G401 (cell line): ENCODE data around the gene AOAH. TPM values are rescaled to one million over a fixed set of nuclear protein-coding genes. Genes with fewer than 3 reads are reported as not detected.
"Not testable (repeated sequence)": the region's sequence is repeated elsewhere in the genome, so short reads cannot be mapped to it uniquely, and the experiment has no call there.

Source experiments
- DNase-seq: peaks from one replicate; pipeline ENCODE4 v3.0.0-alpha.2; 2015; ENCODE audit warnings: low spot score
- in situ Hi-C: cut with HindIII; loops from 2 replicates; pipeline ENCODE4 v1.10.0; 2016; ENCODE audit warnings: low sequenced_read_pairs, mixed read lengths
- total RNA-seq: library from RNA; depleted of rRNA; stranded (reverse); fragments of >200 nt; shearing (Covaris generic); gene quantifications from 2 replicates; pipeline ENCODE4 v1.2.3, GENCODE V29; 2014

Gene AOAH
- total RNA-seq, 1 experiment from 2014 or later, result 5.2 TPM

DNA sequence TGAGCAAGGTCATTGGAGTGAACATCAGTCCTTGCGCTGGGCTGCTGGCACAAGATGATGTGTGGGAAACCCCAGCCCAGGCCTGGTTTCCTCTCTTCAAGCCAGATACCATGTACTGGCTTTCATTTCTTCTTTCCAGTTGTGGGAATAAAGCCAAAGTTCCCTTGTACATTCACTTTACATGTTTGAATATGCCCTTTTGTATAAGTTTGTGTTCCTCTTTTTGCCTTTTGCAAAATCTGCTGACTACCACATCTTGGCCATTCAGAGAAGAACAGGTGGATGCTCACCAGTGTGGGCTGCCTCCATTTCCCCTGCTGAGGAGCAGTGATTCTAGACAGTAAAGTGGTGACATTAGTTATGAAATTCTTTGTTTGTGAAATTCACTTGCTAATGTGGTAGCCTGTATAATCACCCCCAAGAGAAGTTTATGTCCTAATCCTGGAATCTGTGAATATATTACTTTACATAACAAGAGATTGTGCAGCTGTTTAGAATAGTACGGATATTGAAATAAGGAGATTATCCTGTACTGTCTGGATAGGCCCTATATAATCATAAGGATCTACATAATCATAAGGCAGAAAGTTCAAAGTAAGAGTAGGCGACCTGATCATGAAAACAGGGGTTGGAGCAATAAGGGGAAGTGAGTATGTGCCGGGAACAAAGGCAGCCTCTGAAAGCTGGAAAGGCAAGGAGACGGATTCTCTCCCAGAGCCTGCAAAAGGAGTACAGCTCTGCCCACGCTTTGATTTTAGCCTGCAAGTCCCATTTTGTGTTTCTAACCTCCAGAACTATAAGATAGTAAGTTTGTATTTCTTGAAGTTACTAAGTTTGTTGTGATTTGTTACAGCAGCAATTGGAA is 18.8 kb upstream of the AOAH start:
- in situ Hi-C loops, result no loop called here
- no peak for DNase-seq

DNA sequence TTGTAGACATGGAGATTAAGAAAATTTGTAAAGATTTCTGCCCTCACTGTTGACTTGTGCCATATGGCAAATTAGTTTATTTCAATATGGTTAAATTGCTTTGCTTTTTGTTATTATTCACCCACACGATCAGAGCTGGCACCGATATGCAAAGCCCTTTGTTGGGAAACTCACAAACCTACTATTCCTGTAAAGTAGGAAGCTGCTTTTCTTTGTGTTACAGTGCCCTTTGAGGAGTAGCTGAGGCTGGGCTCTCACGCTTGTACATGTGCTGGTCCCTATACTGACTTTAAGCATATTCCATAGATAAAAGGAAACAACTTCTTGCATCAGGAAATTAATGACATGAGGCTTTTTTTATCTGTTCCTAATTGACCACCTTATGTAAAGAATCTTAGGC is 17.6 kb upstream of the AOAH start:
- DNase-seq, result no peak
- in situ Hi-C loops, result no loop called here

DNA sequence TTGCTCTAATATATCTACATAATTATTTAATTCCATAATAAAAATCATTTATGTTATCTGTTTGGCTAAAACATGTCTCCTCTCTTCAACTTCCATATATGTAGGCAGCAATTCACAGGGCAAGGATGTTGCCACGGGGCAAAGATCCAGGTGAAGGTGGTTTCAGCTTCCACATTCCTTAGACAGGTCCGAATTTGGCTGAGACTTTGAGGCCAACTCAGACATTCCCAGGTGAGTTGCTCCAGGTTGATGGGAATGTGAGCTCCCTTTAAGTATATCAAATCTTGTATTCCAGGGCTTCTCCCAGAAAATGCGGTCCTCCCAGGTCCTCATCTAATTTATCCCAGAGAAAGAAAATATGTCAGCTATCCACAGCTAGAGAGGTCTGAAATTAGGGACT is 15.1 kb upstream of the AOAH start:
- in situ Hi-C loops, result no loop called here
- DNase-seq, result no peak

DNA sequence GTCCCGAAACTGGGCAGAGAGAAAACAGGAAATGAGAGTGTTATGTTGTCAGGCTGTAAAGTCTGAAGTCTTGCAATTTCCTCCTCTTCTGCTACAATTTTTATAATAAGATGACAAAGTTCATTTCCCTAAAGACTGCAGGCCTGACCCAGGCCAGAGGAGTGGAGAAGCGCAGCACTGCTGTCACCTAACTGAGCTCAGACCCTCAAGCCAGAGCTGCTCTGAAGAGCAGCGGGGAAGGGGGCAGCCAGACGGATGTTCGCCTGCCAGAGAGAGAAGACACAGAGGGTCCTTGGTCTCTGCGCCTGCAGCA is 12.6 kb upstream of the AOAH start:
- in situ Hi-C loops, result no loop called here
- no peak for DNase-seq

DNA sequence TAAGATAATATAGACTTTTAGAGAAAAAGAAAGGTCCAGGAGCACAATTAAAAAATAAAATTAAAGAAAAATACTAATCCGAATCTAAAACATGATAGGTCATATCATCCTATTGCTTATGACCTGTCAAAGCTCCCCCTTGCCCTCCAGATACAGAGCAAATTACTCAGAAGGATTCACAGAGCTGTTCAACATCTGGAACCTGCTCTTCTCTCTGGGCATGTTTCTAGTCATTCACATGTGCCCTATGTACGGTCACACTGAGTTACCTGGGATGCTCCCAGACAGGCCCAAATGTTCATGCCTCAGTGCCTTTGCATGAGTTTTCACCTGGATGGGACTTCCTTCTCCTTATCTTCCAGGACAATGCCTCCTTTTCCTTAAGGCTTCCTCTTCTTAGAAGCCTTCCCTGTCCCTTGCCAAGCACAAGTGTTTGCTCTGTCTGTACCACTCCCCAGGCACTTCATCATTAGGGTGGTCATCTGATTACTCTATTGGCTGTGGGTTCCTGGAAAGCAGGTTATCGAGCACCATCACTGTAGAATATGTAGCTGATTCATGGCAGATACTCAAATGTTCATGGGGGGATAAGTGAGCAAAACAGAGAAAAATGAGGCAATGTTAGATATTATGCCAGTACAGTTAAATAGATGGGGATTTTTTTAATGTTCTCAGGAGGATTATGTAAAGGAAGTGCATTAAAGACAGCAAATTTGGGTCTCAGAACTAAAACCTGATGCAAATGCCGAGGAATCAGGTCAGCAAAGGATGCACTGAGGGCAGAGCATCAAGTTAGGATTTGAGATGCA is 12.0 kb upstream of the AOAH start:
- DNase-seq, result no peak
- in situ Hi-C loops, result no loop called here

DNA sequence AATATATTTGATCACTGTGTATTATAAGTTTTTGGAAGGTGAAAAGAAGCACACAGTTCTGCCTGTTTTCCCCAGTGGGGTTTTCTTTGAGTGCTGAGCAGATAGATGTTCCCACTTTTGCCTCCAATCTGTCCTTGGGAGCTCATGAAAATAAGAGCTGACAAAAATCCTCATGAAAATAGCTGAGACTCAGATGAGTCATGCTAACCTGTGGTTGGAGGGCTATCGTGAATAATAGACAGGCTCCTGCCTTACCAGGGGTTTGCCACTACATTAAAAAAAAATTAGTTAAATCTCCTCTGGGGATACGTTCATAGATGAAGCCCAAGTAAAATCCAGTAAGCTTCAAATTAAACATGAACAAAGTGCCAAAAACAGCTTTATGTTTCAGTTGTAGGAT is 10.9 kb upstream of the AOAH start:
- DNase-seq, result no peak
- in situ Hi-C loops, result no loop called here

DNA sequence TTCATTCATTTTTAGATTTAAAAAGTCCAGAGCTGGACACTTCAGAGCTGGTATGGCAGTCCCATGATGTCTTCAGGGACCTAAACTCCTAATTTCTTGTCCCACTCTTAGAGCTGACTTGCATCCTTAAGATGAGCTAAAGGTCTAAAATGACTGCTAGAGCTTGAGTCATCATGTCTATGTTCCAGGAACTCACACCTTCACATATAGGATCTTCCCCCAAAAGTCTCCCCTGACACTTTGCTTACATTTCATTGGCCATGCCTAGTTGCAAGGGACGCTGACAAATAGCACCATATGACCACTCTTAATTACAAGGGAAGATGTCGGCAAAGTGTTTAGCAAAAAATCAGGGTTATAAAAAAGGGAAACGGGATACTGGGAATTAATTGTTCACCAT is 10.4 kb upstream of the AOAH start:
- no peak for DNase-seq
- in situ Hi-C loops, result no loop called here

DNA sequence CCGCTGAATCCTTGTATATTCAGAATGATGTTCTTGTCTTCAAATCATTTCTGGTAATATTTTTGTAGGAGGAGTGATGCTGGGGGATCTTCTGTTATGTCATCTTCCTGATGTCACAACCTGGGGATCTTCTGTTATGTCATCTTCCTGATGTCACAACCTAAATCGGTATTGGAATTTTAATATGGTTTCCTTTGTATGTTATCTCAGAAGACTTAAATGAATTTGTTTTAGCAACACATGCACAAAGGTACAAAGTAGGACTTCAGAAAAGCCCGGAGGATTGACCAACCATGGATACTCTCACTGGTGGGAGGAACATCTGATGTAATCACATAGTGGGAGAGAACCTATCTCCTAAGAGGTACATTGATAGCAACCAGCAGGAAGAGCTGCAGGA is 9.1 kb upstream of the AOAH start:
- in situ Hi-C loops, result no loop called here
- DNase-seq, result no peak

DNA sequence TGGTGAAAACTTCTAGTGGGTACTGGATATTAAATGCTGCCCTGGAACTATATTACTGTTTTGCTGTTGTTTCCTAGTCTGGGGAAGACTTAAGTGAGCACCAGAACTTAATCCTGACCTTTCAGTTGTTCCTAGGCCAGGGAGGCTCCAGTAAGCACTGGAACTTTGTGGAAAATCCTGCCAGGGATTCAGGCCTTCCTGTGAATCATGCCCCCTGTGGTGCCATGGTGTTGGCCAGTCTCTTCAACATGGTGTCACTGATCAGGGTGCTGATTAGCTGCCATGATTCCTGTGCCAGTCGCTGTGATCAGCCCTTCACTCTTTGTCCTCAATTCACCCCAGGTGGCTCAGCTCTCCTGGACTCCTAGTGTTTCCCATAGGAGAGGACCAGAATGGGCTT is 8.5 kb upstream of the AOAH start:
- DNase-seq, result no peak
- in situ Hi-C loops, result no loop called here

DNA sequence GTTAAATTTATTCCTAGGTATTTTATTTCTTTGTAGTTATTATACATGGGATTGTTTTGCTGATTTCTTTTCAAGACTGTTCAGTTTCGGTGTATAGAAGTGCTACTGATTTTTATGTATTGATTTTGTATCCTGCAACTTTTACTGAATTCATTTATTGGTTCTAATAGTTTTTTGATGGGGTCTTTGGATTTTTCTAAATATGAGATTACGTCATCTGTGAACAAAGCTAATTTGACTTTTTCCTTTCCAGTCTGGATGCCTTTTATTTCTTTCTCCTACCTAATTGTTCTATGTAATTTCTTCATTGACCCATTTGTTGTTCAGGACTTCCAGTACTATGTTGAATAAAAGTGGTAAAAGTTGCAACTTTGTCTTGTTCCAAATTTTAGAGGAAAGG is 5.8 kb upstream of the AOAH start:
- no peak for DNase-seq
- in situ Hi-C loops, result no loop called here

DNA sequence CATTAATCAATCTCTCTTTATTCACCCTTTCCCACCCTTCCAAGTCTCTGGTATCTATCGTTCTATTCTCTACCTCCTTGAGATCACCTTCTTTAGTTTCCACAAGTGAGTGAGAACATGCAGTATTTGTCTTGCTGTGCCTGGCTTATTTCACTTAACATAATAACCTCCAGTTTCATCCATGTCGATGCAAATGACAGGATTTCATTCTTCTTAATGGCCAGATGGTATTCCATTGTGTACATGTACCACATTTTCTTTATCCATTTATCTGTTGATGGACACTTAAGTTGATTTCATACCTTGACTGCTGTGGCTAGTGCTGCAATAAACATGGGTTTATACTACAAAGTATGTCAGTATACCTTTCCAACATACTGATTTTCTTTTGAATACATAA is 3.8 kb upstream of the AOAH start:
- in situ Hi-C loops, result no loop called here
- no peak for DNase-seq

DNA sequence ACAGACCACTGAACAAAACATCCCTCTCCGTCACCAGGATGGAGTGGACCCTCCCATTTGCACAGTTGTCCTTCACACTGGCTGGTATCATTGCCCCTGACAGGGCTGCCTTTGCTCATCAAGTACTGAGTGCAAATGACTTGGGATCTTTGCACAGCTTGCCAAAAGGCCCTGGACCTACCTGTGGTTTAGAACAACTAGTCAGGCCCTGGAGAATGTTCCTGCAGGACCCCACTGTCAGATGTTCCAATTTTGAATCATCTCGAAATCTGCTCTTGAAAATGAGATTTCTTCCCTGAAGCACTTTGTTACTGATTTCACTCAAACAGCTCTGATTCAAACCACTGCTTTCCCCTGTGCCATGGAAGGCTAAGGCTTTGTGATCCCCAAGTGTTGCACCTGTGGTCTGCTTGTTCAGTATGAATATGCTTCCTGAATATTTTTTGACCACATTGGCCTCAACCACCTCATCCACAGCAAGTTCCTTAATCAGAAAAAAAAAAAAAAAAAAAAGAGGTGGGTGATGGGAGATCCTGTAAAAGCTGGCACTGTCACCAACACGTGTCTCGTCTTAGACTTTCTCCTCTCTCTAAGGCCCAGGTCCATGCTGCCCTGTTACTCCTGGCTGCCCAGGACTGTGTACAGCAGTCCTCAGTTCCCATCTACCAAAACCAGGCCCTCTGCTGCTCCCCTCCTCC is 2.7 kb upstream of the AOAH start:
- in situ Hi-C loops, result no loop called here
- DNase-seq, result no peak

DNA sequence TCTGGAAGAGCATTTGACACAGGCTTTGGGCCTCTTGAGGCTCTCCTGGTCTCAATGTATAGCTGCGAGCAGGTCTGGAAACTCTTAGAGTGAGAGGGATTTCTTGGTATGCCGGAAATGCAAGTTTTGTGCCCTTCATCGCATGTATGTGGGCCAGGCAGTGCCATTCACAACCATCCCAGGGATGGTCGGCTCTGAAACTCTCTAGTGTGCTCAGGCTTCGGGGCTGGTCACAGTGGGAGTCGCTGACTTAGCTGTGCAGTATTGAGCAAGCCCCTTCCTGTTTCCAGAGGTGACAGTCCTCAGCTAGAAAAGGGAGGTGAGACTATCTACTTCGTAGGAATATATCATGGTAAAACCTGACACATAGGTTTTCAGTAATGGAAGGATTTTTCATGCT is 2.0 kb upstream of the AOAH start:
- in situ Hi-C loops, result no loop called here
- no peak for DNase-seq

DNA sequence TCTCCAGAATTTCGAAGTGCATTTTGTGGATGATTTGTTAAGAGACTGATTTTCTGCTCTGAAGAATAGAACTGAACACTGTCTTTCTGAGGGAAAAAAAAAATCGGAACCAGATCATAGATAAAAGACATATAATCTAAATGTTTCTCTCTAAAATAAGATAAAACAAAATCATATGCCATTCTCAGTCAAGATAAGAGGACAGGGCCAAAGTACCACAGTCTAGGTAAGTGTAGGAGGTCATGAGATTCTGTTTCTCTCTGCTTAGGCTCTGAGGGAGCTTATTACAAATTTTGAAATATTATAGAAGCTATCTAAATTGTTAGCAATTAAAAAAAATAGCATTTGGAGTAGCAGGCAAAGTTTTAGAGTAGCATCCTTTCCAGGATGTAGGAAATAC is 702 bp upstream of the AOAH start:
- DNase-seq, result no peak

DNA sequence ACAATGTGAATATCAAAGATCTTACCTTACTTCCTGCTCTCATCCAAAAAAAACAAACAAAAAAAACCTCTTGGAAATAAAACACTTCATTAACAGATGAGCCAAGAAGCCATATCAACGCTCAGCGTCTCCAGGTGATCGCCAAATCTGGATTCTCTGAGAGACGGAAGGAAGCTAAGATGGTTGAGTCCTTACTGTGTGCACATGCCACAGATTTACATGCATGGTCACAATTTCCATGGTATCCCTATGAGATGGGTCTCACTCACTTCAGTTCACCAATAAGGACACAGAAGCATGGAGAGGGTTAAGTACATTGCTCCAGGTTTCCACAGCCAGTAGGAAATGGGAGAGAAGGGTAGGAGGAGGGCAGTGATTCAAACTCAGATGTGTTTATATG is 1.0 kb downstream of the AOAH start:
- in situ Hi-C loops, result no loop called here
- no peak for DNase-seq

More for the DNA sequence above, 702 bp upstream of the AOAH start:
- in situ Hi-C loops, result no loop called here

DNA sequence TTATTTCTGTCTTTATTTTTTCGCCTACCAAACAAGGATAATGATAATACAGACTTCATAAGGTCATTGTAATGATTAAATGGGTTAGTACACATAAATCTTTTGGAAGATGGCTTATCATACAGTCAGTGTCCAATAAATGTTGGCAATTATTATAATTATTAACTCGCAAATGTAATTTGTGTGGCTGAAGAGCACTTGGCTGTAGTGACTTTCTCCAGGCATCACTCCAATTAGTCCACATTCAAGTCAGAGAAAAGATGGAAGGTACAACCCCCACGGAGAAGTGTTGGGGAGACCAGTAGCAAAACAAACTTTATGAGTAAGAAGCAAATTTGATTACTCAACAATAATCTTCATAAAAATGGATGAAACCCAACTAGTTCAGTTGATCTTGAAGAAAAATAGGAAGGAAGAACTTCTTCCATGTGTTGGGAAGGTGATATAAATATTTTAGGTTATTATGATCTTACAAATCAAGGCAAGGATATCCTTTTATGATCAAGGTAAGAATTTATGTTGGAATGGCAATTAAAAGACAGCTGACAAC is 5.1 kb downstream of the AOAH start:
- in situ Hi-C loops, result no loop called here
- DNase-seq, result no peak

DNA sequence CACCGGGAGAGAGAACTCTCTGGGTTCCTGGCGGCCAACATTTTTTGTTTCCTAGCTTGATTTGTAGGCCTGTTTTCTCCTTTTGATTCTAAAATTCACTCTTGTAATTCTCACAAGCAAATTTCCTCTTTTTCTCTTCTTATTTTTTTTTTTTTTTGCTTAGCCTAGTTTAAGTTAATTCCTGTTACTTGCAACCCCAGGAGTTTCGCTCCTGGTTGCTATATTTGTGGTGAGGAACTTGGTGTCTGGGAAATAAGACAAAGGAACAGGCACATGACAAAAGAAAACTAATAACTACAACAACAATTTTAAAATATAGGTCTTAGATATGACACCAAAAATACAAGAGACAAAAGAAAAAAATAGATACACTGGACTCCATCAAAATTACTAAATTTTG is 6.7 kb downstream of the AOAH start:
- in situ Hi-C loops, result no loop called here

DNA sequence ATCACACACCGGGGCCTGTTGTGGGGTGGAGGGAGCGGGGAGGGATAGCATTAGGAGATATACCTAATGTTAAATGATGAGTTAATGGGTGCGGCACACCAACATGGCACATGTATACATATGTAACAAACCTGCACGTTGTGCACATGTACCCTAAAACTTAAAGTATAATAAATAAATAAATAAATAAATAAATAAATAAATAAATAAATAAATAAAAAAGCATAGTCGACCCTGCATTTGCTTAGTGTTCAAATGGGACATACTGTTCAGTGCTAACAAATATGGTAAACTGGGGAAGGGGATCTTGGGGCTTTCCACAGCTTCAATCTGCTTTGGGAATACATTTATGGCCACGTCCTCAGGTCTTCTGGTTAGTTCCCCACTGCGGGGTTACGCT is 7.5 kb downstream of the AOAH start:
- in situ Hi-C loops, DNase-seq: not testable (repeated sequence)

More for the DNA sequence above, 6.7 kb downstream of the AOAH start:
- DNase-seq, result no peak

DNA sequence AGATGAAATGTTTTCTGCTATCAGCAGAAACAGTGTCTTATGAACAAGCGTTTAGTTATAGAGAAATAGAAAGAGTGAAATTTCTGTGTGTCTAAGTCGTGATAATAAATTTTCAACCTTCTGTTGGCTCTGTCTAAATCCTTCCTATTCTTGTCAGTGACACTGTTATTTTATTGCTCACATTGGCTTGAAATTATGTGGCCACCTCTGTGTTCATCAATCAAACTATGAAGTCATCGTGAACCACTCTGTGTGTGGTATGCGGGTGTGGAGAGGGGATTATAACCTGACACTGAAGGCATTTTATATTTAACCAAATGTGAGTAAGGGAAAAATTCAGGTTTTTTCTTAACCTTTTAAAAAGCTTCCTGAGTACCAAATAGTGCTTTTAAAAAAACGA is 12.3 kb downstream of the AOAH start:
- in situ Hi-C loops, result no loop called here
- DNase-seq, result no peak

DNA sequence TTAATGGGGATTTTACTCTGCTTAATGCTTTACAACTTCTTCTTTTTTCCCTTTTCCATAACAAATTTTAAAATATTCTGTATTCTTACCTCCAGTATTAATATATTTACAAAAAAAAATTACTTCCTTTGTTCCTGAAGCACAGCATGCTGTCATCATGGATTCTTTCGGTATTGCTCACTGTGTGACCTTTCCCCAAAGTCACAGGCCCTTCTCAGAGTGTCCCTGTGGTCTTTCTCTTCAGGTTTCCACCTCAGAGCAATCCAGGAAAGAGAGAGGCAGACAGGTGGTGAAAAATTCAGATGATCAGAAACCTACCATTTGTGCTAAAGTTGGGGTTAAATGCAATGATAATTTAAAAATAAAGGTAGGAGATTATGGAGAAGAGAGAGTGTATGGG is 13.0 kb downstream of the AOAH start:
- in situ Hi-C loops, result no loop called here
- DNase-seq, result no peak
